WTC11 (cell line): ENCODE data around the gene FCN2. TPM values are rescaled to one million over a fixed set of nuclear protein-coding genes. Genes with fewer than 3 reads are reported as not detected.

Source experiments
- ATAC-seq: fragments of 200-7000 bp; cut with Tn5 transposase; 2 replicates; pipeline ENCODE4 v1.10.0; 2021; ENCODE audit warnings: mild to moderate bottlenecking, moderate library complexity
- CTCF ChIA-PET: fragments of 300-600 bp; sonication (Branson Sonifier 250); formaldehyde crosslinking; loops from one replicate; lab custom pipeline; 2021; ENCODE audit warnings: antibody characterized with exemption; lab: Charles Lee
- POLR2A ChIA-PET: fragments of 350-600 bp; sonication (Branson Sonifier 250); formaldehyde crosslinking; loops from one replicate; lab custom pipeline; 2021; ENCODE audit warnings: antibody characterized with exemption; lab: Charles Lee
- DNase-seq: peaks from one replicate; pipeline ENCODE4 v3.0.0; 2021; ENCODE audit warnings: low spot score
- H3K27ac Mint-ChIP-seq: 2 replicates; pipeline ENCODE4 v1.8.0; 2021; ENCODE audit warnings: mixed read lengths
- H3K27me3 Mint-ChIP-seq: 2 replicates; pipeline ENCODE4 v1.8.0; 2021; ENCODE audit warnings: low read depth, mild to moderate bottlenecking, moderate library complexity, mixed read lengths
- H3K36me3 Mint-ChIP-seq: 2 replicates; pipeline ENCODE4 v1.8.0; 2021; ENCODE audit warnings: mixed read lengths
- H3K4me1 Mint-ChIP-seq: 2 replicates; pipeline ENCODE4 v1.8.0; 2022; ENCODE audit warnings: mixed read lengths
- H3K4me3 Mint-ChIP-seq: 2 replicates; pipeline ENCODE4 v1.8.0; 2021; ENCODE audit warnings: mild to moderate bottlenecking, moderate library complexity, mixed read lengths
- H3K9me3 Mint-ChIP-seq: 2 replicates; pipeline ENCODE4 v1.8.0; 2021; ENCODE audit warnings: mixed read lengths
- CREM ChIP-seq: sonication (generic); formaldehyde crosslinking; IDR thresholded peaks from 2 replicates; pipeline ENCODE4 v1.8.1; 2022; ENCODE audit warnings: mild to moderate bottlenecking, missing genetic modification reagents, moderate library complexity
- ESRRA ChIP-seq: sonication (generic); formaldehyde crosslinking; IDR thresholded peaks from 2 replicates; pipeline ENCODE4 v1.8.1; 2022; ENCODE audit warnings: mild to moderate bottlenecking, missing genetic modification reagents, borderline replicate concordance
- FOXP1 ChIP-seq: sonication (generic); formaldehyde crosslinking; IDR thresholded peaks from 2 replicates; pipeline ENCODE4 v1.8.0; 2022; ENCODE audit warnings: missing genetic modification reagents, mild to moderate bottlenecking, moderate library complexity, borderline replicate concordance
- HMGA2 ChIP-seq: fragments of 250-450 bp; sonication (Bioruptor Pico); IDR thresholded peaks from 2 replicates; pipeline ENCODE4 v1.4.0; 2021; ENCODE audit warnings: mild to moderate bottlenecking, moderate library complexity
- MAX ChIP-seq: sonication (generic); formaldehyde crosslinking; IDR thresholded peaks from 2 replicates; pipeline ENCODE4 v1.8.0; 2022; ENCODE audit warnings: mild to moderate bottlenecking, missing genetic modification reagents
- MYBL2 ChIP-seq: sonication (generic); formaldehyde crosslinking; IDR thresholded peaks from 2 replicates; pipeline ENCODE4 v1.8.1; 2023; ENCODE audit warnings: mild to moderate bottlenecking, moderate library complexity, missing genetic modification reagents
- RORB ChIP-seq: fragments of 250-450 bp; sonication (Bioruptor Pico); IDR thresholded peaks from 2 replicates; pipeline ENCODE4 v1.9.0; 2021; ENCODE audit warnings: mild to moderate bottlenecking
- SOX15 ChIP-seq: fragments of 250-450 bp; sonication (Bioruptor Pico); IDR thresholded peaks from 2 replicates; pipeline ENCODE4 v1.9.0; 2021; ENCODE audit warnings: mild to moderate bottlenecking
- TP53 ChIP-seq: sonication (generic); formaldehyde crosslinking; IDR thresholded peaks from 2 replicates; pipeline ENCODE4 v1.8.1; 2023; ENCODE audit warnings: mild to moderate bottlenecking, missing genetic modification reagents
- ZBTB21 ChIP-seq: sonication (generic); formaldehyde crosslinking; IDR thresholded peaks from 2 replicates; pipeline ENCODE4 v1.8.1; 2023; ENCODE audit warnings: mild to moderate bottlenecking, missing genetic modification reagents, borderline replicate concordance
- ZNF121 ChIP-seq: sonication (generic); formaldehyde crosslinking; IDR thresholded peaks from 2 replicates; pipeline ENCODE4 v1.8.0; 2023; ENCODE audit warnings: missing genetic modification reagents
- ZNF232 ChIP-seq: sonication (generic); formaldehyde crosslinking; IDR thresholded peaks from 2 replicates; pipeline ENCODE4 v1.8.0; 2022; ENCODE audit warnings: mild to moderate bottlenecking, missing genetic modification reagents
- ZNF423 ChIP-seq: fragments of 250-450 bp; sonication (Bioruptor Pico); IDR thresholded peaks from 2 replicates; pipeline ENCODE4 v2.1.2; 2022; ENCODE audit warnings: mild to moderate bottlenecking, moderate library complexity
- total RNA-seq: library from RNA; stranded (reverse); gene quantifications from 3 replicates; pipeline ENCODE4 v1.2.3, GENCODE V29; 2021
- TF ChIP-seq, protein P1 (sequence below): fragments of 250-450 bp; sonication (Bioruptor Pico); IDR thresholded peaks from 2 replicates; pipeline ENCODE4 v1.9.0; 2021; ENCODE audit warnings: mild to moderate bottlenecking
- TF ChIP-seq, protein P2 (sequence below): sonication (generic); formaldehyde crosslinking; IDR thresholded peaks from 2 replicates; pipeline ENCODE4 v1.8.1; 2023; ENCODE audit warnings: mild to moderate bottlenecking, moderate library complexity, missing genetic modification reagents
- TF ChIP-seq, protein P3 (sequence below): sonication (generic); formaldehyde crosslinking; IDR thresholded peaks from 2 replicates; pipeline ENCODE4 v1.8.1; 2022; ENCODE audit warnings: low read depth, mild to moderate bottlenecking, moderate library complexity, missing genetic modification reagents, borderline replicate concordance
- TF ChIP-seq, protein P4 (sequence below): fragments of 200-600 bp; IDR thresholded peaks from 2 replicates; pipeline ENCODE4 v1.8.0; 2022; ENCODE audit warnings: antibody characterized with exemption
- TF ChIP-seq, protein P5 (sequence below): fragments of 250-450 bp; sonication (Bioruptor Pico); IDR thresholded peaks from 2 replicates; pipeline ENCODE4 v1.9.0; 2021; ENCODE audit warnings: mild to moderate bottlenecking, borderline replicate concordance
- TF ChIP-seq, protein P6 (sequence below): sonication (generic); formaldehyde crosslinking; IDR thresholded peaks from 2 replicates; pipeline ENCODE4 v1.8.0; 2023; ENCODE audit warnings: missing genetic modification reagents

The FCN2 gene
- total RNA-seq, 1 experiment from 2014 or later, result not detected

- TF ChIP-seq, protein P1, sequence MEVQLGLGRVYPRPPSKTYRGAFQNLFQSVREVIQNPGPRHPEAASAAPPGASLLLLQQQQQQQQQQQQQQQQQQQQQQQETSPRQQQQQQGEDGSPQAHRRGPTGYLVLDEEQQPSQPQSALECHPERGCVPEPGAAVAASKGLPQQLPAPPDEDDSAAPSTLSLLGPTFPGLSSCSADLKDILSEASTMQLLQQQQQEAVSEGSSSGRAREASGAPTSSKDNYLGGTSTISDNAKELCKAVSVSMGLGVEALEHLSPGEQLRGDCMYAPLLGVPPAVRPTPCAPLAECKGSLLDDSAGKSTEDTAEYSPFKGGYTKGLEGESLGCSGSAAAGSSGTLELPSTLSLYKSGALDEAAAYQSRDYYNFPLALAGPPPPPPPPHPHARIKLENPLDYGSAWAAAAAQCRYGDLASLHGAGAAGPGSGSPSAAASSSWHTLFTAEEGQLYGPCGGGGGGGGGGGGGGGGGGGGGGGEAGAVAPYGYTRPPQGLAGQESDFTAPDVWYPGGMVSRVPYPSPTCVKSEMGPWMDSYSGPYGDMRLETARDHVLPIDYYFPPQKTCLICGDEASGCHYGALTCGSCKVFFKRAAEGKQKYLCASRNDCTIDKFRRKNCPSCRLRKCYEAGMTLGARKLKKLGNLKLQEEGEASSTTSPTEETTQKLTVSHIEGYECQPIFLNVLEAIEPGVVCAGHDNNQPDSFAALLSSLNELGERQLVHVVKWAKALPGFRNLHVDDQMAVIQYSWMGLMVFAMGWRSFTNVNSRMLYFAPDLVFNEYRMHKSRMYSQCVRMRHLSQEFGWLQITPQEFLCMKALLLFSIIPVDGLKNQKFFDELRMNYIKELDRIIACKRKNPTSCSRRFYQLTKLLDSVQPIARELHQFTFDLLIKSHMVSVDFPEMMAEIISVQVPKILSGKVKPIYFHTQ (CRISPR knock-in tag), result no peak
- TF ChIP-seq ZNF423 (CRISPR knock-in tag), result no peak
- TF ChIP-seq RORB (CRISPR knock-in tag), result no peak
- TF ChIP-seq MYBL2 (CRISPR knock-in tag), result no peak
- TF ChIP-seq SOX15, result no peak
- TF ChIP-seq FOXP1 (CRISPR knock-in tag), result no peak
- no peak for TF ChIP-seq ZNF121 (CRISPR knock-in tag)
- no peak for TF ChIP-seq MAX (CRISPR knock-in tag)
- TF ChIP-seq, protein P2, sequence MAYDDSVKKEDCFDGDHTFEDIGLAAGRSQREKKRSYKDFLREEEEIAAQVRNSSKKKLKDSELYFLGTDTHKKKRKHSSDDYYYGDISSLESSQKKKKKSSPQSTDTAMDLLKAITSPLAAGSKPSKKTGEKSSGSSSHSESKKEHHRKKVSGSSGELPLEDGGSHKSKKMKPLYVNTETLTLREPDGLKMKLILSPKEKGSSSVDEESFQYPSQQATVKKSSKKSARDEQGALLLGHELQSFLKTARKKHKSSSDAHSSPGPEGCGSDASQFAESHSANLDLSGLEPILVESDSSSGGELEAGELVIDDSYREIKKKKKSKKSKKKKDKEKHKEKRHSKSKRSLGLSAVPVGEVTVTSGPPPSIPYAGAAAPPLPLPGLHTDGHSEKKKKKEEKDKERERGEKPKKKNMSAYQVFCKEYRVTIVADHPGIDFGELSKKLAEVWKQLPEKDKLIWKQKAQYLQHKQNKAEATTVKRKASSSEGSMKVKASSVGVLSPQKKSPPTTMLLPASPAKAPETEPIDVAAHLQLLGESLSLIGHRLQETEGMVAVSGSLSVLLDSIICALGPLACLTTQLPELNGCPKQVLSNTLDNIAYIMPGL (CRISPR knock-in tag), result no peak
- no peak for TF ChIP-seq CREM (CRISPR knock-in tag)
- TF ChIP-seq, all 79 proteins: peak for 0
Observed at GRCh38 chr9:134933076-134933659, 52.6 kb downstream of the FCN2 start (continued).

- H3K4me3 Mint-ChIP-seq, result no peak overlapping the region
- H3K36me3 Mint-ChIP-seq, result no peaks in the 10 kb centered on the region
- H3K4me1 Mint-ChIP-seq, result peaks cover 4% of the 10 kb centered on the region; the same call in 1 of the 2 replicates
- H3K27ac Mint-ChIP-seq, result no peak overlapping the region
- no peaks in the 10 kb centered on the region for H3K9me3 Mint-ChIP-seq
- no peak for ATAC-seq
- CTCF ChIA-PET, result no interaction called here
- H3K27me3 Mint-ChIP-seq, result no peaks in the 10 kb centered on the region
- POLR2A ChIA-PET, result no interaction called here
- DNase-seq, result no peak
- TF ChIP-seq, protein P3, sequence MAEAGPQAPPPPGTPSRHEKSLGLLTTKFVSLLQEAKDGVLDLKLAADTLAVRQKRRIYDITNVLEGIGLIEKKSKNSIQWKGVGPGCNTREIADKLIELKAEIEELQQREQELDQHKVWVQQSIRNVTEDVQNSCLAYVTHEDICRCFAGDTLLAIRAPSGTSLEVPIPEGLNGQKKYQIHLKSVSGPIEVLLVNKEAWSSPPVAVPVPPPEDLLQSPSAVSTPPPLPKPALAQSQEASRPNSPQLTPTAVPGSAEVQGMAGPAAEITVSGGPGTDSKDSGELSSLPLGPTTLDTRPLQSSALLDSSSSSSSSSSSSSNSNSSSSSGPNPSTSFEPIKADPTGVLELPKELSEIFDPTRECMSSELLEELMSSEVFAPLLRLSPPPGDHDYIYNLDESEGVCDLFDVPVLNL (CRISPR knock-in tag), result no peak
- TF ChIP-seq SOX15 (no peak), ZNF423 (CRISPR knock-in tag) (no peak), ZBTB21 (CRISPR knock-in tag) (no peak), ESRRA (CRISPR knock-in tag) (no peak), HMGA2 (CRISPR knock-in tag) (no peak), ZNF232 (CRISPR knock-in tag) (no peak), TP53 (no peak)
- TF ChIP-seq, protein P4, sequence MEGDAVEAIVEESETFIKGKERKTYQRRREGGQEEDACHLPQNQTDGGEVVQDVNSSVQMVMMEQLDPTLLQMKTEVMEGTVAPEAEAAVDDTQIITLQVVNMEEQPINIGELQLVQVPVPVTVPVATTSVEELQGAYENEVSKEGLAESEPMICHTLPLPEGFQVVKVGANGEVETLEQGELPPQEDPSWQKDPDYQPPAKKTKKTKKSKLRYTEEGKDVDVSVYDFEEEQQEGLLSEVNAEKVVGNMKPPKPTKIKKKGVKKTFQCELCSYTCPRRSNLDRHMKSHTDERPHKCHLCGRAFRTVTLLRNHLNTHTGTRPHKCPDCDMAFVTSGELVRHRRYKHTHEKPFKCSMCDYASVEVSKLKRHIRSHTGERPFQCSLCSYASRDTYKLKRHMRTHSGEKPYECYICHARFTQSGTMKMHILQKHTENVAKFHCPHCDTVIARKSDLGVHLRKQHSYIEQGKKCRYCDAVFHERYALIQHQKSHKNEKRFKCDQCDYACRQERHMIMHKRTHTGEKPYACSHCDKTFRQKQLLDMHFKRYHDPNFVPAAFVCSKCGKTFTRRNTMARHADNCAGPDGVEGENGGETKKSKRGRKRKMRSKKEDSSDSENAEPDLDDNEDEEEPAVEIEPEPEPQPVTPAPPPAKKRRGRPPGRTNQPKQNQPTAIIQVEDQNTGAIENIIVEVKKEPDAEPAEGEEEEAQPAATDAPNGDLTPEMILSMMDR, result no peak
- TF ChIP-seq, protein P5, sequence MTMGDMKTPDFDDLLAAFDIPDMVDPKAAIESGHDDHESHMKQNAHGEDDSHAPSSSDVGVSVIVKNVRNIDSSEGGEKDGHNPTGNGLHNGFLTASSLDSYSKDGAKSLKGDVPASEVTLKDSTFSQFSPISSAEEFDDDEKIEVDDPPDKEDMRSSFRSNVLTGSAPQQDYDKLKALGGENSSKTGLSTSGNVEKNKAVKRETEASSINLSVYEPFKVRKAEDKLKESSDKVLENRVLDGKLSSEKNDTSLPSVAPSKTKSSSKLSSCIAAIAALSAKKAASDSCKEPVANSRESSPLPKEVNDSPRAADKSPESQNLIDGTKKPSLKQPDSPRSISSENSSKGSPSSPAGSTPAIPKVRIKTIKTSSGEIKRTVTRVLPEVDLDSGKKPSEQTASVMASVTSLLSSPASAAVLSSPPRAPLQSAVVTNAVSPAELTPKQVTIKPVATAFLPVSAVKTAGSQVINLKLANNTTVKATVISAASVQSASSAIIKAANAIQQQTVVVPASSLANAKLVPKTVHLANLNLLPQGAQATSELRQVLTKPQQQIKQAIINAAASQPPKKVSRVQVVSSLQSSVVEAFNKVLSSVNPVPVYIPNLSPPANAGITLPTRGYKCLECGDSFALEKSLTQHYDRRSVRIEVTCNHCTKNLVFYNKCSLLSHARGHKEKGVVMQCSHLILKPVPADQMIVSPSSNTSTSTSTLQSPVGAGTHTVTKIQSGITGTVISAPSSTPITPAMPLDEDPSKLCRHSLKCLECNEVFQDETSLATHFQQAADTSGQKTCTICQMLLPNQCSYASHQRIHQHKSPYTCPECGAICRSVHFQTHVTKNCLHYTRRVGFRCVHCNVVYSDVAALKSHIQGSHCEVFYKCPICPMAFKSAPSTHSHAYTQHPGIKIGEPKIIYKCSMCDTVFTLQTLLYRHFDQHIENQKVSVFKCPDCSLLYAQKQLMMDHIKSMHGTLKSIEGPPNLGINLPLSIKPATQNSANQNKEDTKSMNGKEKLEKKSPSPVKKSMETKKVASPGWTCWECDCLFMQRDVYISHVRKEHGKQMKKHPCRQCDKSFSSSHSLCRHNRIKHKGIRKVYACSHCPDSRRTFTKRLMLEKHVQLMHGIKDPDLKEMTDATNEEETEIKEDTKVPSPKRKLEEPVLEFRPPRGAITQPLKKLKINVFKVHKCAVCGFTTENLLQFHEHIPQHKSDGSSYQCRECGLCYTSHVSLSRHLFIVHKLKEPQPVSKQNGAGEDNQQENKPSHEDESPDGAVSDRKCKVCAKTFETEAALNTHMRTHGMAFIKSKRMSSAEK, result no peak
- TF ChIP-seq, protein P6, sequence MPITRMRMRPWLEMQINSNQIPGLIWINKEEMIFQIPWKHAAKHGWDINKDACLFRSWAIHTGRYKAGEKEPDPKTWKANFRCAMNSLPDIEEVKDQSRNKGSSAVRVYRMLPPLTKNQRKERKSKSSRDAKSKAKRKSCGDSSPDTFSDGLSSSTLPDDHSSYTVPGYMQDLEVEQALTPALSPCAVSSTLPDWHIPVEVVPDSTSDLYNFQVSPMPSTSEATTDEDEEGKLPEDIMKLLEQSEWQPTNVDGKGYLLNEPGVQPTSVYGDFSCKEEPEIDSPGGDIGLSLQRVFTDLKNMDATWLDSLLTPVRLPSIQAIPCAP (CRISPR knock-in tag), result no peak
- TF ChIP-seq, protein P2 (CRISPR knock-in tag), result no peak
Observed at GRCh38 chr9:134935056-134935640, 54.5 kb downstream of the FCN2 start.
